CD8-positive, alpha-beta memory T cell (primary cell): ENCODE measurements around the gene DMWD. TPM values are rescaled to one million over a fixed set of nuclear protein-coding genes. Genes with fewer than 3 reads are reported as not detected.
A peak's percentile ranks its signal among the peaks of the same experiment; 100 is the strongest.

Experiments
- CTCF ChIA-PET: fragments of 350-600 bp; sonication (Branson Sonifier 250); formaldehyde crosslinking; loops from one replicate; lab custom pipeline; 2021; ENCODE audit warnings: antibody characterized with exemption; lab: Charles Lee
- POLR2A ChIA-PET: fragments of 350-600 bp; sonication (Branson Sonifier 250); formaldehyde crosslinking; loops from one replicate; lab custom pipeline; 2021; ENCODE audit warnings: antibody characterized with exemption; lab: Charles Lee
- DNase-seq, 5 donors: peaks; one replicate each; pipeline versions ENCODE4 v3.0.0 to v3.0.0-alpha.2; 2020 to 2022; ENCODE audit warnings: mixed read lengths in 1 of 5
- H3K27ac ChIP-seq: one replicate; pipeline ENCODE4 v1.7.0; 2013; ENCODE audit warnings: low read depth, mild to moderate bottlenecking, low read length, moderate library complexity
- H3K27me3 ChIP-seq: 2 replicates; pipeline ENCODE4 v1.7.0; 2013; ENCODE audit warnings: low read length, mild to moderate bottlenecking; ENCODE audit not compliant: insufficient read depth, poor library complexity, severe bottlenecking
- H3K36me3 ChIP-seq: 2 replicates; pipeline ENCODE4 v1.7.0; 2013; ENCODE audit warnings: mild to moderate bottlenecking, low read length, moderate library complexity; ENCODE audit not compliant: insufficient read depth
- H3K4me1 ChIP-seq: 2 replicates; pipeline ENCODE4 v1.7.0; 2013; ENCODE audit warnings: mild to moderate bottlenecking, low read length, moderate library complexity; ENCODE audit not compliant: insufficient read depth
- H3K4me3 ChIP-seq: 2 replicates; pipeline ENCODE4 v1.7.0; 2013; ENCODE audit warnings: mild to moderate bottlenecking, low read length
- H3K9me3 ChIP-seq: 2 replicates; pipeline ENCODE4 v1.7.0; 2013; ENCODE audit warnings: mild to moderate bottlenecking, low read length
- H3K27ac Mint-ChIP-seq, 8 donors: one replicate each; pipeline ENCODE4 v1.8.0; 2020 to 2021; ENCODE audit warnings: mixed read lengths in 8 of 8, mild to moderate bottlenecking in 6 of 8, inconsistent platforms in 3 of 8, moderate library complexity in 3 of 8
- H3K27me3 Mint-ChIP-seq, 2 donors: one replicate each; pipeline ENCODE4 v1.8.0; 2020 to 2021; ENCODE audit warnings: mixed read lengths in 2 of 2, mild to moderate bottlenecking in 1 of 2, moderate library complexity in 1 of 2
- H3K36me3 Mint-ChIP-seq, 3 donors: one replicate each; pipeline ENCODE4 v1.8.0; 2020 to 2021; ENCODE audit warnings: mixed read lengths in 3 of 3, inconsistent platforms in 1 of 3, mild to moderate bottlenecking in 1 of 3
- H3K4me1 Mint-ChIP-seq, 3 donors: one replicate each; pipeline ENCODE4 v1.8.0; 2020 to 2021; ENCODE audit warnings: mixed read lengths in 3 of 3, inconsistent platforms in 1 of 3, mild to moderate bottlenecking in 1 of 3
- H3K4me3 Mint-ChIP-seq, 7 donors: one replicate each; pipeline ENCODE4 v1.8.0; 2020 to 2021; ENCODE audit warnings: mixed read lengths in 7 of 7, mild to moderate bottlenecking in 6 of 7, moderate library complexity in 4 of 7, inconsistent platforms in 2 of 7
- H3K9me3 Mint-ChIP-seq, 5 donors: one replicate each; pipeline ENCODE4 v1.8.0; 2020 to 2022; ENCODE audit warnings: mixed read lengths in 5 of 5, mild to moderate bottlenecking in 3 of 5, moderate library complexity in 2 of 5, inconsistent platforms in 1 of 5
- polyA plus RNA-seq: library from polyadenylated mRNA; unstranded; fragments of 300-500 nt; fragmentation: Illumina TruSeq; gene quantifications from one replicate; pipeline ENCODE4 v1.2.3, GENCODE V29; 2021
- total RNA-seq, 2 experiments: library from RNA; stranded (reverse); gene quantifications; one replicate each; pipeline ENCODE4 v1.2.3, GENCODE V29; 2021

DMWD gene
- total and polyA plus RNA-seq, 3 experiments from 2014 or later: 25.6 to 62.9 (median 57.6) TPM

GRCh38 chr19:45791744-45792469 is 738 bp downstream of the DMWD start:
- Mint-ChIP-seq H3K4me3 (peak overlapping the region; percentile 82 to 96 (median 89)), H3K27me3 (peaks cover 0 to 22% of the 10 kb centered on the region in 2 donors), H3K27ac (peak overlapping the region; percentile 32 to 95 (median 86)), H3K4me1 (peaks cover 41 to 52% (median 45%) of the 10 kb centered on the region in 3 donors), H3K36me3 (peaks cover 15 to 38% (median 15%) of the 10 kb centered on the region in 3 donors), H3K9me3 (no peaks in the 10 kb centered on the region)
- peak overlapping the region; percentile 68 for H3K4me3 ChIP-seq
- ChIA-PET CTCF (interaction anchor here (1.3 to 15.3 kb wide), 2 partner anchors 20 to 23 kb away, joined by 4 to 182 read pairs; partner anchors contain the start of gene SIX5), POLR2A (interaction anchor here (1.2 to 1.9 kb wide), 3 partner anchors 22 to 71 kb away, joined by 4 to 20 read pairs (median 5); partner anchors contain the start of gene SIX5)
- no peaks in the 10 kb centered on the region for H3K9me3 ChIP-seq
- H3K4me1 ChIP-seq: peaks cover 30% of the 10 kb centered on the region
- peaks cover 11% of the 10 kb centered on the region for H3K27me3 ChIP-seq
- peak in 1 of 5 donors; percentile 18 for DNase-seq
- H3K36me3 ChIP-seq: peaks cover 7% of the 10 kb centered on the region
- H3K27ac ChIP-seq: peak overlapping the region; percentile 61

GRCh38 chr19:45790942-45791341 is 1.7 kb downstream of the DMWD start:
- no peaks in the 10 kb centered on the region for H3K9me3 ChIP-seq
- peaks cover 0 to 22% of the 10 kb centered on the region in 2 donors for H3K27me3 Mint-ChIP-seq
- DNase-seq: peak in 3 of 5 donors; percentile 20 to 64 (median 51)
- ChIA-PET POLR2A (interaction anchor here (1.0 kb wide), 1 partner anchor 21 kb away, joined by 4 read pairs; the partner anchor contains the start of gene SIX5), CTCF (interaction anchor here (1.2 to 15.3 kb wide), 2 partner anchors 22 to 26 kb away, joined by 3 to 182 read pairs; partner anchors contain the start of gene SIX5)
- no peaks in the 10 kb centered on the region for H3K9me3 Mint-ChIP-seq
- H3K4me3 ChIP-seq: peak overlapping the region; percentile 68
- H3K36me3 ChIP-seq: peaks cover 7% of the 10 kb centered on the region
- H3K27me3 ChIP-seq: peaks cover 8% of the 10 kb centered on the region
- H3K27ac ChIP-seq: no peak overlapping the region
- H3K36me3 Mint-ChIP-seq: peaks cover 15 to 47% (median 15%) of the 10 kb centered on the region in 3 donors
- H3K4me1 ChIP-seq: peaks cover 30% of the 10 kb centered on the region
- H3K27ac Mint-ChIP-seq: peak overlapping the region in 6 of 8 donors; percentile 64 to 95 (median 88)
- peak overlapping the region; percentile 82 to 96 (median 89) for H3K4me3 Mint-ChIP-seq
- peaks cover 41 to 52% (median 45%) of the 10 kb centered on the region in 3 donors for H3K4me1 Mint-ChIP-seq

- Mint-ChIP-seq H3K9me3 (no peaks in the 10 kb centered on the region), H3K27ac (no peak overlapping the region), H3K27me3 (peaks cover 0 to 19% of the 10 kb centered on the region in 2 donors), H3K4me3 (peak overlapping the region in 2 of 7 donors; percentile 50 to 72), H3K4me1 (peaks cover 38 to 47% (median 41%) of the 10 kb centered on the region in 3 donors), H3K36me3 (peaks cover 15 to 57% (median 15%) of the 10 kb centered on the region in 3 donors)
- no peak for DNase-seq
- CTCF ChIA-PET: interaction anchor here (1.4 to 15.3 kb wide), 4 partner anchors 10 to 29 kb away, joined by 3 to 182 read pairs (median 6); partner anchors contain the start of gene SIX5
- peaks cover 30% of the 10 kb centered on the region for H3K4me1 ChIP-seq
- H3K36me3 ChIP-seq: peaks cover 7% of the 10 kb centered on the region
- POLR2A ChIA-PET: no interaction called here
- H3K9me3 ChIP-seq: no peaks in the 10 kb centered on the region
- no peak overlapping the region for H3K27ac ChIP-seq
- H3K4me3 ChIP-seq: no peak overlapping the region
- H3K27me3 ChIP-seq: no peaks in the 10 kb centered on the region
Observed at GRCh38 chr19:45789035-45789786, 3.4 kb downstream of the DMWD start.

GRCh38 chr19:45786533-45786894 is 6.1 kb downstream of the DMWD start:
- H3K27ac ChIP-seq: no peak overlapping the region
- no peak overlapping the region for H3K4me3 ChIP-seq
- no peaks in the 10 kb centered on the region for H3K9me3 ChIP-seq
- Mint-ChIP-seq H3K9me3 (no peaks in the 10 kb centered on the region), H3K27me3 (peaks cover 0 to 5% of the 10 kb centered on the region in 2 donors), H3K36me3 (peaks cover 15 to 52% (median 15%) of the 10 kb centered on the region in 3 donors), H3K4me1 (peaks cover 18 to 26% (median 20%) of the 10 kb centered on the region in 3 donors), H3K27ac (no peak overlapping the region), H3K4me3 (no peak overlapping the region)
- no peaks in the 10 kb centered on the region for H3K27me3 ChIP-seq
- H3K4me1 ChIP-seq: peaks cover 12% of the 10 kb centered on the region
- ChIA-PET CTCF (interaction anchor here (1.0 kb wide), 1 partner anchor 17 kb away, joined by 3 read pairs; no protein-coding TSS in a partner anchor), POLR2A (no interaction called here)
- peaks cover 7% of the 10 kb centered on the region for H3K36me3 ChIP-seq
- no peak for DNase-seq

- H3K36me3 ChIP-seq: peaks cover 7% of the 10 kb centered on the region
- Mint-ChIP-seq H3K4me1 (peaks cover 14 to 20% (median 16%) of the 10 kb centered on the region in 3 donors), H3K36me3 (peaks cover 15 to 51% (median 15%) of the 10 kb centered on the region in 3 donors), H3K27me3 (peaks cover 2 to 5% of the 10 kb centered on the region in 2 donors), H3K27ac (no peak overlapping the region), H3K9me3 (no peaks in the 10 kb centered on the region), H3K4me3 (no peak overlapping the region)
- peaks cover 7% of the 10 kb centered on the region for H3K4me1 ChIP-seq
- DNase-seq: no peak
- no peak overlapping the region for H3K4me3 ChIP-seq
- POLR2A ChIA-PET: no interaction called here
- no peak overlapping the region for H3K27ac ChIP-seq
- no peaks in the 10 kb centered on the region for H3K27me3 ChIP-seq
- CTCF ChIA-PET: interaction anchor here (1.0 kb wide), 1 partner anchor 16 kb away, joined by 3 read pairs; no protein-coding TSS in a partner anchor
- H3K9me3 ChIP-seq: no peaks in the 10 kb centered on the region
Observed at GRCh38 chr19:45785781-45786532, 6.7 kb downstream of the DMWD start.

GRCh38 chr19:45785097-45785496 is 7.5 kb downstream of the DMWD start:
- H3K27me3 Mint-ChIP-seq: peaks cover 7 to 8% of the 10 kb centered on the region in 2 donors
- no peaks in the 10 kb centered on the region for H3K27me3 ChIP-seq
- no peaks in the 10 kb centered on the region for H3K9me3 Mint-ChIP-seq
- H3K4me3 Mint-ChIP-seq: no peak overlapping the region
- no peak overlapping the region for H3K27ac ChIP-seq
- H3K36me3 Mint-ChIP-seq: peaks cover 15 to 47% (median 15%) of the 10 kb centered on the region in 3 donors
- no peak overlapping the region for H3K4me3 ChIP-seq
- no peak for DNase-seq
- ChIA-PET CTCF (no interaction called here), POLR2A (no interaction called here)
- H3K36me3 ChIP-seq: peaks cover 7% of the 10 kb centered on the region
- H3K27ac Mint-ChIP-seq: no peak overlapping the region
- H3K9me3 ChIP-seq: no peaks in the 10 kb centered on the region
- peaks cover 10 to 15% (median 14%) of the 10 kb centered on the region in 3 donors for H3K4me1 Mint-ChIP-seq
- peaks cover 3% of the 10 kb centered on the region for H3K4me1 ChIP-seq

GRCh38 chr19:45784096-45784495 is 8.5 kb downstream of the DMWD start:
- peaks cover 12% of the 10 kb centered on the region for H3K4me1 ChIP-seq
- peaks cover 5% of the 10 kb centered on the region for H3K27me3 ChIP-seq
- DNase-seq: no peak
- peaks cover 10 to 18% of the 10 kb centered on the region in 2 donors for H3K27me3 Mint-ChIP-seq
- no peak overlapping the region for H3K27ac ChIP-seq
- H3K4me1 Mint-ChIP-seq: peaks cover 16 to 25% (median 20%) of the 10 kb centered on the region in 3 donors
- H3K4me3 ChIP-seq: no peak overlapping the region
- H3K36me3 ChIP-seq: peaks cover 3% of the 10 kb centered on the region
- no peaks in the 10 kb centered on the region for H3K9me3 ChIP-seq
- no peak overlapping the region for H3K4me3 Mint-ChIP-seq
- CTCF ChIA-PET: no interaction called here
- H3K27ac Mint-ChIP-seq: no peak overlapping the region
- peaks cover 13 to 43% (median 15%) of the 10 kb centered on the region in 3 donors for H3K36me3 Mint-ChIP-seq
- H3K9me3 Mint-ChIP-seq: no peaks in the 10 kb centered on the region
- POLR2A ChIA-PET: interaction anchor here (0.6 kb wide), 1 partner anchor 119 kb away, joined by 3 read pairs; no protein-coding TSS in a partner anchor
